Measurements from ENCODE around the gene AP4B1.

GRCh38 chr1:113898241-113898814 lies 6.3 kb downstream of the AP4B1 start:
- TF ChIP-seq POLR2A (IDR thresholded peaks at IDR 0.05) (no peak), CTCF (IDR thresholded peaks at IDR 0.05) (no peak)

Measured in lower leg skin (tissue), 3 donors.